Fibroblast of villous mesenchyme (primary cell): ENCODE measurements around the gene LRRK2. TPM values are rescaled to one million over a fixed set of nuclear protein-coding genes. Genes with fewer than 3 reads are reported as not detected.

Source experiments
- DNase-seq: peaks from one replicate; pipeline ENCODE4 v3.0.0-alpha.2; 2010; ENCODE audit warnings: low read depth
- H3K4me3 ChIP-seq: 2 replicates; pipeline ENCODE4 v1.5.1; 2011; ENCODE audit warnings: low read depth, mild to moderate bottlenecking, low read length
- CTCF ChIP-seq: IDR thresholded peaks from 2 replicates; pipeline ENCODE4 v1.5.1; 2012; ENCODE audit warnings: low read depth, mild to moderate bottlenecking, low read length; ENCODE audit not compliant: insufficient read depth
- total RNA-seq: library from RNA; depleted of rRNA; stranded (reverse); fragments of >200 nt; gene quantifications from 2 replicates; pipeline ENCODE4 v1.2.3, GENCODE V29; 2012

LRRK2 gene
- total RNA-seq, 1 donor, result 1.3 TPM

GRCh38 chr12:40312196-40312595 is 87.4 kb downstream of the LRRK2 start:
- TF ChIP-seq CTCF, result no peak
- DNase-seq, result no peak
- no peak overlapping the region for H3K4me3 ChIP-seq

- no peak overlapping the region for H3K4me3 ChIP-seq
- peak; percentile 42 for TF ChIP-seq CTCF
- DNase-seq, result peak; percentile 34
Measured at GRCh38 chr12:40312982-40313576, 88.3 kb downstream of the LRRK2 start.

- no peak for DNase-seq
- TF ChIP-seq CTCF, result no peak
- no peak overlapping the region for H3K4me3 ChIP-seq
Measured at GRCh38 chr12:40313928-40314327, 89.1 kb downstream of the LRRK2 start.

GRCh38 chr12:40314927-40315326 is 90.1 kb downstream of the LRRK2 start:
- DNase-seq, result no peak
- no peak overlapping the region for H3K4me3 ChIP-seq
- no peak for TF ChIP-seq CTCF

GRCh38 chr12:40315375-40315774 is 90.6 kb downstream of the LRRK2 start:
- no peak for DNase-seq
- TF ChIP-seq CTCF, result no peak

GRCh38 chr12:40324261-40324660 is 99.5 kb downstream of the LRRK2 start:
- TF ChIP-seq CTCF, result no peak
- H3K4me3 ChIP-seq, result no peak overlapping the region
- no peak for DNase-seq

More at GRCh38 chr12:40315375-40315774, 90.6 kb downstream of the LRRK2 start:
- no peak overlapping the region for H3K4me3 ChIP-seq

GRCh38 chr12:40325349-40325960 is 100.7 kb downstream of the LRRK2 start:
- TF ChIP-seq CTCF, result peak; percentile 53
- no peak for DNase-seq
- no peak overlapping the region for H3K4me3 ChIP-seq
